ENCODE data around the gene RBX1.

Gene RBX1

DNA sequence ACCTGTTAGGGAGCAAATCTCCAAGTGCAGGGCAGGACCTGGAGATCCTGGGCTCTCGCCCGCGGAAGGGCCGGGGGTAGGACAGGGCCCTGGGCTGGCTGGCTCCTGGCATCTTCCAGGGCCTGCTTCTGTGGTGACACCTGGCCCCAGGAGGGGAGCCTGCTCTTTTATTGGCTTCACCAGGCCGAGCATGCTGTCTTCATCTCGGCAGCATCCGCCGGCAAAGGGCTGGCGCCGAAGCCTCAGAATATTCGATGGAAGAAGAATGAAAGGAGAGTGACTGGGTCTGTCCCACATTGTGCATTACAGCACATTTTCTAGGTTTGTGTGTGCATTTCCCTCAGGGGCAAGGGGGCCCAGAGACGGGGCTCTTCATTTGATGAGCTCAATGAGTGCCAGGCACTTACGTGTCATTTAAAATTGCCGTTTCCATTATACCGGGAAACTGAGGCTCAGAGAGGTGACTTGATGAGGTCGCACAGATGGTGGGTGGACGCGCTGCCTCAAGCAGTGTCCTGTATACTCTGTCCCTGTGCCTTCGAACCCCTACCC lies 70.0 kb downstream of the RBX1 start:
- DNase-seq (ENCODE audit: insufficient read length, low spot score): no peak
- FAIRE-seq: no peak

DNA sequence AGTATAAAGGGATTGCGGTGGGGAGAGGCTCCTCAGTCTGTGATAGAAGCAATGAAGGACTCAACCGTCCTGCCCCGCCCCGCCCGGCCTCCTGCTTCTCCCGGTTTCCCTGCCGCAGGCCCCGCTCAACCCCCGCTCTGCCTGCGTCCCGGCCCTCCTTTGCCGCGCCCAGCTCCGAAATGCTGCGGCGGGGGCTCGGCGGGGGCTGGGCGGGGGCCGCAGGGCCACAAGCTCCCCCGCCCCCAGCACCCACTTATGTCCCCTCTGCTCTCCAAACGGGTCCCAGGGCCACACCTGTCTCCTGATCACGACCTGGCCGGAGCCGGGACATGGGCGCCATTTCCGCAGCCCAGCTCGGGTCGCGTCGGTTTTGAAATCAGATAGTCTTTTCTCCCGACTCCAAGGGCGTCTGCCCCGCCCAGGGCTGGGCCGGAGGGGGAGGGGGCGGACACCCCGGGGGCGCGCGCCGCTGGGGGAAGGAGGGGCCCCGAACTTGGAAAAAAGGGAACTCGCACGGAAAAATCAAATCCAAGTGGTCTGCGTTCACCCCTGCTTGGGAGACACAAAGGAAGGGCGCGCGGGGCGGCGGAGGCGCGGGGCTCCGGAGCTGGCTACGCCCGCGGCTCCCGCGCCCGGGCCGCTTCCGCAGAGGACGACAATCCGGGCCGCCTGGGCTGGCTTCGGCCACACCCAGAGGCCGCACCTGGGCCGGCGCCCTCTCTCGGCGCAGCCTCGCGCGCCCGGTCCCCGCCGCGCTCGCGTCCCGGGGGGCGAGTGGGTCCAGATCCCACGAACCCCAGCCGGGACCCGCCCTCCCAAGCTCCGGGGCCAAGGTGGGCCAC lies 70.7 kb downstream of the RBX1 start:
- DNase-seq (ENCODE audit: insufficient read length, low spot score) (peak; percentile 73), FAIRE-seq (no peak)

DNA sequence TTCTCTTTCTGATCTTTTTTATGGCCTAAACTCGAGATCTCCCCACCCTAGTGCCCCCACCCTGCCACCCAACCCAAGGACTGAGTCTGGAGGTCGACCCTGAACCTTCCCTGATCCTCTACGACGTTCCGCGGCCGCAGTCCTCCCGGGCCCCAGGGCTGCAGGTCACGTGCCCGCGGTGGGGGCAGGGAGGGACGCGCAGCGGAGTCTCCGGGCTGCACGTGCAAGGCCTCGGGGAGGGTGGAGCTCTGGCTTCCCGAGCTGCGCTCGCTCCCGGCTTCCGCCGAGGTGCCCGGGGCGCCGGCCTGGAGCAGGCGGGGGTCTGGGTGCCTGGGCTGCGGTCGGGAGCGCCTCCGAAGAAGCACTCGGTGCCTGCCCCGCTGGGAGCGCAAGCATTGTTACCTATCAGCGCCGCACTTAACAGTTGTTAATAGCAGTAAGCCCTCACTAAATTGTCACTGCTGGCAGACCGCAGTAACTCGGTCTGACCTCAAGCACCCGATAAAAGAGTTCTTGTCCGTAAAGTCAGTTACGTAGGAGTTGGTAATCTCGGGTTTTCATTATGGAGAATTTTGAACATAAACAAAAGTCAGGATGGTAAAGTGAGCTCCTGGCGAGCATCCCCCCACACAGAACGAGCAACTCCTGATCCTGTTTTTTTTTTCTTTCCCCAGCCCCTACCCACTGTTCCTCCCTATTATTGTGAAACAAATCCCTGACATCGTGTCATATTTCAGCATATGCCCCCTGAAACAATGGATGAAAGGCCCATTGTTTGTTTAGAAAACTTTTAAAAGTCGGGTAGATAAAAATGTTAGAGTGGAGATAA lies 71.5 kb downstream of the RBX1 start:
- DNase-seq (ENCODE audit: insufficient read length, low spot score): peak; percentile 88
- peak; percentile 42 for FAIRE-seq

Measured in HTR-8/SVneo (cell line).